ENCODE measurements around the gene HIRA.
"Not testable (repeated sequence)": the region's sequence is repeated elsewhere in the genome, so short reads cannot be mapped to it uniquely, and the experiment has no call there.

Gene HIRA

GRCh38 chr22:19385221-19385906 lies 46.2 kb downstream of the HIRA start:
- DNase-seq (ENCODE audit: low spot score), result no peak

DNA sequence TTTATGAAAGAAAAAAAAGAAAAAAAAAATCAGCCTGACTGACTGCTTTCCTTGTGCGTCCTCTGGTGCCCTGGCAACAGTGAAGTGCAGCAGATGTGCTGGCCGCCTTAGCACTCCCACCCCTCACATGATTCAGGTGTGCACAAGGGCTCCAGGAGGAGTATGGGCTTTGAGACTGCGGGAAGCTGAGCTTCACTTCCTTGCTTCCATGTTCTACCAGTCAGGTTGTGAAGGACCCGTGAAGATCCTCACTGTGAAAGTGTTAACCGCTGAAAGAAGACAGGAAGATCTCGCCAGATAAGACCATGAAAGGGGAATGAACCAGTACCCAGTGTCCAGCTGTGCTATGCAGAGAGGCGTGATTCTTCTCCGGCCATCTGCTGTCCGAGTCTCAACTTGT lies 48.2 kb downstream of the HIRA start:
- DNase-seq (ENCODE audit: low spot score), result no peak

DNA sequence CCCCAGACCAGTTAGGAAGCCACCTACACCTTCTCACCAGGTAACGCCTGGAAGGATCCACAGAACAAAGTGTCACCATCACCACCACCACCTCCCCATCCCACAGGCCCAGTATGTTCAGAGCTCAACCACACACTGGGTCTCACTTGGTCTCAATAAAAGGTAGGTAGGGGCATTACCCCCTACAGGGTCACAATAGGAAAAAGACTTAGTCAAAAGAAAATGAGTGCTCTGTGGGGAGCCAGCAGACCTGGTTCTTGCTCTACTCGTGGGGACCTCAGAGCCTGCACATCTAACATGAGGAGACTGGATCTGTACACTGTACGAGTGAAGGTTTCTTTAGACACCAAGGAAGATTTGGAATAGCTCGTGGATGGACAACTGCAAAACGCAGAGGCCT lies 49.3 kb downstream of the HIRA start:
- no peak for DNase-seq (ENCODE audit: low spot score)

- no peak for DNase-seq (ENCODE audit: low spot score)
Measured at GRCh38 chr22:19378344-19378674, 53.2 kb downstream of the HIRA start.

- DNase-seq (ENCODE audit: low spot score), result no peak
Measured at GRCh38 chr22:19377565-19378343, 53.8 kb downstream of the HIRA start.

GRCh38 chr22:19376971-19377370 lies 54.6 kb downstream of the HIRA start:
- DNase-seq (ENCODE audit: low spot score), result no peak

DNA sequence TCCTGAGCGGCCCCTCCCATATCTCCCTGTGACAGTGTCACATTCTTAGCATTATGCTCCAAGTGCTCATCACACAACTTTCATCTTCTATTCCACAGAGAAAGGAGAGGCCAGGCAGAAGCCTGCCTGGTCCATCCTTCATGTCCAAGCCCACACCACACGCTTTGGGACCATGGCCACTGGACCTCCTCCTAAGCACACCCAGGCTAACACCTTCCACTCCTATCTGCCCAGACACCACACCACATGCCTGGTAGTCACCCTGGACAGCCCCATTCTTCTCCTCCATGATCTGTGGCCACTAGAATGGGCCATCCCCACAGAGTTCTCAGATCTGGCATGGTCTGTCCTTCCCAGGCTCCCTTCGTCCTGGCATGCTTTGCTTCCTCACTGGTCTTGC lies 55.3 kb downstream of the HIRA start:
- no peak for DNase-seq (ENCODE audit: low spot score)

DNA sequence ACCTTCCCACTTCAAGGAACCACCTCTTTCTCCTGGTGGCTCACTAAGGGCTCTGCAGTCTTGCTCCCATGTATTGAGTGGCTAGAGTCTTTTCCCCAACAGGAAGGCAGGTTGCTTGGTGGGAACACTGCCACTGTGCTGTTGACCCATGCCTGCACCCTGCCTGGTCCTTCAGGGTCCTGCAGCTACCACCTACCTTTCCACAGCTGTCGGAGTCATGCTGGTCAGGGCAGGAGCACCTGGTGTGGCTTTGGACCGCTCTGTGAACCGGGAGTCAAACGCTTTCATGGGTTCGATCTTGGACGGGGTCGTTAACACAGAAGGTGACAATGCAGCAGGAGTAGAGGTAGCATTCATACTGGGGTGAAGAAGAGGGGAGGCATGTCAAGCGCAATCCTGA lies 56.1 kb downstream of the HIRA start:
- DNase-seq (ENCODE audit: low spot score), result no peak

DNA sequence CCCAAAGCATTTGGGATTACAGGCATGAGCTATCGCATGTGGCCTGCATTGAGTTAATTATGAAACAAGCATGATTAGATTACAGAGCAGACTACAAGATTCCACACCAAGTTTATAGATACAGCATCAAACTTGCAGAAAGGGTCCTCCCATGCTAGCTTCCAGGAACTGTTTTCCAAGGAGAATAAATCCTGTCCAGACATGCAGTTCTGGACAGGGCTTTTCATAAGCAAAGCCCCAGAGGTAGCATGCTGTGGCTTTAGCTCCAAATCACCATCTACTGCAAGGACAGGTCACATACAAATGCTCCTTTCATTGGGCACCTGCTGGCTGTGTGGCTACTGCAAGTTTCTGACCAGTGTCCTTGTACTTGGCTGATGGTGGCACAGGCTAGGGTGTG lies 57.1 kb downstream of the HIRA start:
- DNase-seq (ENCODE audit: low spot score), result no peak

DNA sequence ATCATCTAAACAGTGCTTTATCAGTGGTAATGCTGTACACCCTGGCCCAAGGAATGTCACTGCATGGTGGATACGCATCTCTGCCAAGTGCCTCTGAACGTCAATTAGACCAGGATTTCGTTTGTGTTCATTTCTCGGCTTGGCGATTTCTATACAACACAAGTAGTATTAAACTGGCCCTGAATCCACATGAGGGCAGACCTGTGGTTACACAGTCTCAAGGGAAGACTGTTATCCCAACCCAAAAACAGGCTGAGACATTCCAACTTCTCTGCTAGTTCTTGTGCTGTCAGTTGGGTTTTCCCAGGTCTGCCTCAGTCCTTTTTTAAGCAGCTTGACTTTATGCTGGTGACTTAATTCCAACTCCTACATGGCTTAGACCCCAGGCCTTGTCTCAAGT lies 58.1 kb downstream of the HIRA start:
- DNase-seq (ENCODE audit: low spot score), result no peak

- no peak for DNase-seq (ENCODE audit: low spot score)
Measured at GRCh38 chr22:19371893-19372292, 59.6 kb downstream of the HIRA start.

GRCh38 chr22:19368876-19369275 lies 62.7 kb downstream of the HIRA start:
- DNase-seq (ENCODE audit: low spot score), result no peak

- DNase-seq (ENCODE audit: low spot score), result no peak
Measured at GRCh38 chr22:19367763-19368367, 63.7 kb downstream of the HIRA start.

GRCh38 chr22:19363541-19363940 lies 68.0 kb downstream of the HIRA start:
- DNase-seq (ENCODE audit: low spot score), result not testable (repeated sequence)

- no peak for DNase-seq (ENCODE audit: low spot score)
Measured at GRCh38 chr22:19361501-19362103, 69.9 kb downstream of the HIRA start.

DNA sequence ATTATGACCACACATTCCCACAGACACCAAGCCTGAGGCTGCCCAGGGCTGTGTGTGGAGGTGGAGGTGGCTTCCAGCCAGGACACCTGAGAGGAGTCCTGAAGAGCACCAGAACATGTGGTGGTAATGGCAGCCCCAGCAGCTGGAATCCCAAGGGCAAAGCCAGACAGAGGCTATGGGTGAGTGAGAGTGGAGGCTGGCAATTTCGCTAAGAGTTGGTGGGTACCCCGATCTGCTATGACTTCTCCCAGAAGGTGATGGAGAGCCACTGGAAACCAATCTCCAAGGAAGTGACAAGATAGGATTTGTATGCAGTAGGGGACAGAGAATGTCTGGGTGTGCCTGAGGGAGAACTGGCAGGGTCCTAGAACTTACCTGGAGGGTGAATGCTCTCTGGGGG lies 70.7 kb downstream of the HIRA start:
- DNase-seq (ENCODE audit: low spot score), result no peak

GRCh38 chr22:19360300-19360792 lies 71.2 kb downstream of the HIRA start:
- no peak for DNase-seq (ENCODE audit: low spot score)

DNA sequence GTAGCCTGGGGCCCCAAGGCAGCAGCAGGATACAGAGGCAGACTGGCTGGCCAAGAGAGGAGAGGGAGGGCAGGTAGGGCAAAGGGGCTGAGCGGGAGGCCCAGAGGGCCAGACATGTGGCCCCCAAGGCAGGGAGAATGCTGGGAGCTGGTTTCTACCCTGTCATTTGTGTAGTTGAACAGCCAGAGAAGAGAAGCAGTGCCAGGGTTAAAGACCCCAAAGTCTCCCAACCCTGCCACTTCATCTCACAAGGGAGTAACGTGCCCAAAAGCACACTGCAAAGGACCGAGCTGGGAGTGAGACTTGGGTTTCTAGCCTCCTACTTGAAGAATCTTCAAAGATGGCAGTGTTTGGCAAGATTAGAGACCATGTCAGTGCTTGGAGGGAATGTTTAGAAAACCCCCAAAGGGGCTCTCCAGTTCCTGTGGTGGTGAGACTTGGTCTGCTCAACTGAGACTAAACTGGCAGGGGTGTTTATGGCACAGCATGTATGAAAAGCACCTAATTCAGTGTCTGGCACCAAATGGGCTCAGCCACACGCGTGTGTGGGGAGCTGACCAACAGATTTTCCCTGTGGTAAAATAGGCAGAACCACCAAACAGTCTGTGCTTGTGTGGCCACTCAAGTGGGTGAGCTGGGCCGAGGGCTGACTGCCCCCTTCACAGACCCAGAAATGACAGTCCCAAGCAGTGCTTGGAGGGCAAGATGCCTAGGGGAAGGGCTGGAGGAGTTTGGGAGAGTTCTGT lies 71.8 kb downstream of the HIRA start:
- DNase-seq (ENCODE audit: low spot score), result no peak

DNA sequence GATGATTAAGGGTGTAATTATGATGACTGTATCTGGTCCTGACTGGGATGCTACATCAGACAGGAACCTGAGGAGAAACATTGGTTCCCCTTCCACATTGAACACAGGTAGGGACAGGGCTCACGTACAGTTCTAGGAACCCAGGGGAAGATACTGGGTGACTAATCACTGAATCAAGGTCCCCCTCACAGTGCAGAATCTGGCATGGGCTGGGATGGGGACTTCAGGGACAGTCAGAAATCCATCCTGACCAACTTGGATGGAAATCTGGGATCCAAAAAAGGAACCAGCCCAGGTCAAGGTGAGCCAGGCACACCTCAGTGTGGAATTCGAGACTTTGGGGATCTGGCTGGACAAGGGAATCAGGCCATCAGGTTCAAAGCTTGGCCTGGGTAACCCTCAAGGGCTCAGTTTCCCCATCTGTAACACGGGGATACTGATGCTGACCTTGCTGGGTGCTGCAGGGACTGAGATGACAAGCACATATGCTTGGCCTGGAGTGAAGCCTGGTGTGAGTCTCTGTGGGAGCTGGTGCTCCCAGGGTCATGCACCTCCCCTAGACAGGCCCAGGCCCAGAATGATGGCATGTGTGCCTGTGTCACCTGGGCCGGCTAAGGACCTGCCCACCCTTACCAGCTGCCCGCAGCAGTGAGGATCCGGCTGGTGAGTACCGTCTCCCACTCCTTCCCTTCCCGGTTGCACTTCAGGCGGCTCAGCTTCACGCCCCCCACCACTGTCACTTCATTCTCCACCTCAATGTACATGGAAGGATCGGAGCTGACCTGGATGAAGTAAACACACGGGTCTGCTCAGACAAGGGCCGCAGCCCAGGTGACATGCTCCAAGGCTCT lies 72.6 kb downstream of the HIRA start:
- no peak for DNase-seq (ENCODE audit: low spot score)

GRCh38 chr22:19358195-19358594 lies 73.3 kb downstream of the HIRA start:
- no peak for DNase-seq (ENCODE audit: low spot score)
